Gastroesophageal sphincter (tissue), 4 donors: ENCODE data around the gene CDCP2. TPM values are rescaled to one million over a fixed set of nuclear protein-coding genes. Genes with fewer than 3 reads are reported as not detected.

Experiments
- ATAC-seq: fragments of 150-250 bp; one replicate; pipeline ENCODE4 v1.9.1; 2016; ENCODE audit warnings: mild to moderate bottlenecking, moderate library complexity
- H3K27ac ChIP-seq, 4 donors: fragments of 200-600 bp; sonication (generic) in 3 of 4; 1 replicate in 3 of 4; 2 replicates in 1 of 4; pipeline ENCODE4 v1.5.1; 2016 to 2019
- H3K27me3 ChIP-seq: fragments of 200-600 bp; sonication (generic); one replicate; pipeline ENCODE4 v1.5.1; 2019
- H3K36me3 ChIP-seq, 2 donors: fragments of 200-600 bp; sonication (generic); one replicate each; pipeline ENCODE4 v1.5.1; 2019; ENCODE audit warnings: control low read depth in 1 of 2
- H3K4me1 ChIP-seq, 3 donors: fragments of 200-600 bp; sonication (generic); 1 replicate in 2 of 3; 2 replicates in 1 of 3; pipeline ENCODE4 v1.5.1; 2016 to 2019; ENCODE audit warnings: control low read depth in 2 of 3
- H3K4me3 ChIP-seq, 2 donors: fragments of 200-600 bp; sonication (generic); one replicate each; pipeline ENCODE4 v1.5.1; 2019; ENCODE audit warnings: mild to moderate bottlenecking in 1 of 2, moderate library complexity in 1 of 2
- H3K9me3 ChIP-seq, 3 donors: fragments of 200-600 bp; sonication (generic); one replicate each; pipeline ENCODE4 v1.5.1; 2017 to 2019; ENCODE audit warnings: control low read depth in 2 of 3
- CTCF ChIP-seq, 4 experiments: fragments of 200-600 bp in 2 of 4; fragments of 450-650 bp in 2 of 4; sonication (generic) in 1 of 4; IDR thresholded peaks; one replicate each; pipeline ENCODE4 v1.5.1; 2017 to 2019; ENCODE audit warnings: antibody characterized with exemption in 4 of 4, mild to moderate bottlenecking in 2 of 4, moderate library complexity in 2 of 4
- EP300 ChIP-seq: sonication (generic); formaldehyde crosslinking; IDR thresholded peaks from one replicate; pipeline ENCODE4 v1.6.1; 2017; ENCODE audit warnings: antibody characterized with exemption, mild to moderate bottlenecking
- POLR2A ChIP-seq, 2 donors: fragments of 450-650 bp; IDR thresholded peaks; one replicate each; pipeline ENCODE4 v1.6.1; 2017; ENCODE audit warnings: antibody characterized with exemption in 2 of 2, mild to moderate bottlenecking in 2 of 2, moderate library complexity in 1 of 2
- POLR2AphosphoS5 ChIP-seq: sonication (generic); formaldehyde crosslinking; IDR thresholded peaks from one replicate; pipeline ENCODE4 v1.6.1; 2017; ENCODE audit warnings: antibody characterized with exemption
- WGBS, 2 donors: methylation state at CpG; one replicate each; pipeline ENCODE4 v1.1.5; 2018; ENCODE audit warnings: low coverage in 1 of 2; 5-methylcytosine and 5-hydroxymethylcytosine counted together
- total RNA-seq, 4 donors: library from RNA; depleted of rRNA; stranded (reverse); fragments of >200 nt; gene quantifications; one replicate each; pipeline ENCODE4 v1.1.0, GENCODE V29; 2016

CDCP2 gene
- total RNA-seq, 4 donors from 2014 or later: 0.13 to 0.23 TPM; not detected in 2

GRCh38 chr1:54112027-54112426 lies 40.8 kb downstream of the CDCP2 start:
- H3K27me3 ChIP-seq: no peaks in the 10 kb centered on the region
- no peak for ATAC-seq
- no peaks in the 10 kb centered on the region for H3K9me3 ChIP-seq
- no peaks in the 10 kb centered on the region for H3K36me3 ChIP-seq
- H3K27ac ChIP-seq: no peak overlapping the region
- no peak overlapping the region for H3K4me3 ChIP-seq
- no peaks in the 10 kb centered on the region for H3K4me1 ChIP-seq
- 77 to 100% methylated on average over 2 to 6 of the region's 7 CpGs for WGBS, 2 donors
- TF ChIP-seq EP300: no peak
- no peak for TF ChIP-seq POLR2A (IDR thresholded peaks at IDR 0.05)
- no peak for TF ChIP-seq POLR2AphosphoS5
- TF ChIP-seq CTCF (IDR thresholded peaks at IDR 0.05): no peak

- H3K4me1 ChIP-seq: no peaks in the 10 kb centered on the region
- no peaks in the 10 kb centered on the region for H3K27me3 ChIP-seq
- no peaks in the 10 kb centered on the region for H3K9me3 ChIP-seq
- no peak for TF ChIP-seq POLR2A (IDR thresholded peaks at IDR 0.05)
- TF ChIP-seq EP300: no peak
- no peak for TF ChIP-seq CTCF (IDR thresholded peaks at IDR 0.05)
- TF ChIP-seq POLR2AphosphoS5: no peak
- ATAC-seq: no peak
- H3K4me3 ChIP-seq: no peak overlapping the region
- WGBS, 2 donors: 92% methylated on average over 2 of the region's 3 CpGs; no CpG with 5 or more reads in 1 of the 2 donors
- H3K36me3 ChIP-seq: no peaks in the 10 kb centered on the region
- no peak overlapping the region for H3K27ac ChIP-seq
Measured at GRCh38 chr1:54111624-54112023, 41.2 kb downstream of the CDCP2 start.

- whole genome bisulfite sequencing, 2 donors: 98 to 100% methylated on average over 2 to 7 of the region's 10 CpGs
Measured at GRCh38 chr1:54110996-54111395, 41.8 kb downstream of the CDCP2 start.

GRCh38 chr1:54109129-54110090 lies 43.4 kb downstream of the CDCP2 start:
- no peak overlapping the region for H3K27ac ChIP-seq
- no peak for TF ChIP-seq POLR2AphosphoS5
- no peak for TF ChIP-seq EP300
- no peak for TF ChIP-seq POLR2A (IDR thresholded peaks at IDR 0.05)
- no peak for TF ChIP-seq CTCF (IDR thresholded peaks at IDR 0.05)
- H3K36me3 ChIP-seq: no peaks in the 10 kb centered on the region
- no peak for ATAC-seq
- no peaks in the 10 kb centered on the region for H3K4me1 ChIP-seq
- no peak overlapping the region for H3K4me3 ChIP-seq
- no peaks in the 10 kb centered on the region for H3K9me3 ChIP-seq
- H3K27me3 ChIP-seq: no peaks in the 10 kb centered on the region
- WGBS, 2 donors: 68 to 84% methylated on average over 4 to 5 of the region's 6 CpGs

More at GRCh38 chr1:54110996-54111395, 41.8 kb downstream of the CDCP2 start:
- no peaks in the 10 kb centered on the region for H3K27me3 ChIP-seq
- H3K9me3 ChIP-seq: no peaks in the 10 kb centered on the region
- TF ChIP-seq EP300 (no peak), POLR2AphosphoS5 (no peak), POLR2A (IDR thresholded peaks at IDR 0.05) (no peak), CTCF (IDR thresholded peaks at IDR 0.05) (no peak)
- no peak for ATAC-seq
- no peaks in the 10 kb centered on the region for H3K36me3 ChIP-seq
- H3K4me1 ChIP-seq: no peaks in the 10 kb centered on the region
- H3K4me3 ChIP-seq: no peak overlapping the region
- H3K27ac ChIP-seq: no peak overlapping the region

- H3K27me3 ChIP-seq: no peaks in the 10 kb centered on the region
- ATAC-seq: no peak
- TF ChIP-seq POLR2AphosphoS5 (no peak), POLR2A (IDR thresholded peaks at IDR 0.05) (no peak), CTCF (IDR thresholded peaks at IDR 0.05) (no peak), EP300 (no peak)
- H3K36me3 ChIP-seq: no peaks in the 10 kb centered on the region
- 86 to 91% methylated on average over 3 of the region's 3 CpGs for WGBS, 2 donors
- no peaks in the 10 kb centered on the region for H3K9me3 ChIP-seq
- H3K27ac ChIP-seq: no peak overlapping the region
- H3K4me1 ChIP-seq: no peaks in the 10 kb centered on the region
- H3K4me3 ChIP-seq: no peak overlapping the region
Measured at GRCh38 chr1:54108156-54108555, 44.6 kb downstream of the CDCP2 start.
